Left lung (tissue), 10 donors: ENCODE data around the gene PRRX2. TPM values are rescaled to one million over a fixed set of nuclear protein-coding genes. Genes with fewer than 3 reads are reported as not detected.

Experiments
- ATAC-seq: fragments of 200-7000 bp; cut with Tn5 transposase; one replicate; pipeline ENCODE4 v1.9.1; 2020; ENCODE audit warnings: moderate library complexity
- DNase-seq, 4 donors: peaks; one replicate each; pipeline ENCODE4 v3.0.0-alpha.2; 2013 to 2020
- H3K27ac ChIP-seq, 2 donors: fragments of 200-600 bp; sonication (generic) in 1 of 2; one replicate each; pipeline versions ENCODE4 v1.5.0 to v1.8.0; 2020 to 2021
- H3K27me3 ChIP-seq, 2 donors: fragments of 200-600 bp; sonication (generic) in 1 of 2; one replicate each; pipeline versions ENCODE4 v1.5.0 to v1.8.0; 2020 to 2021
- H3K36me3 ChIP-seq, 2 donors: fragments of 200-600 bp; sonication (generic) in 1 of 2; one replicate each; pipeline versions ENCODE4 v1.5.0 to v1.8.0; 2020 to 2021
- H3K4me1 ChIP-seq, 2 donors: fragments of 200-600 bp; one replicate each; pipeline ENCODE4 v1.8.0; 2021
- H3K4me3 ChIP-seq, 2 donors: fragments of 200-600 bp; sonication (generic) in 1 of 2; one replicate each; pipeline versions ENCODE4 v1.5.0 to v1.8.0; 2020 to 2021; ENCODE audit warnings: mild to moderate bottlenecking in 1 of 2
- H3K9me3 ChIP-seq, 2 donors: fragments of 200-600 bp; sonication (generic) in 1 of 2; one replicate each; pipeline versions ENCODE4 v1.5.0 to v1.8.0; 2020 to 2021
- CTCF ChIP-seq, 2 donors: fragments of 200-600 bp; sonication (generic) in 1 of 2; IDR thresholded peaks; one replicate each; pipeline versions ENCODE4 v1.5.0 to v1.8.0; 2021; ENCODE audit warnings: antibody characterized with exemption in 2 of 2
- intact Hi-C, 2 donors: fragments of 100-400 bp; cut with DNase I; formaldehyde crosslinking; loops; one replicate each; pipeline versions ENCODE4 v1.11.2 to v1.14.2; 2022
- polyA plus RNA-seq, 6 donors: library from polyadenylated mRNA; unstranded; fragments of 120-200 nt; gene quantifications; one replicate each; pipeline ENCODE4 v1.2.1, GENCODE V29; 2013; ENCODE audit not compliant: insufficient read length in 6 of 6
- total RNA-seq, 2 donors: library from RNA; stranded (reverse); fragmentation: NEBNext Ultra II Directional; extraction: Animal tissue kit (Norgen Biotek cat#: 25700); gene quantifications; one replicate each; pipeline ENCODE4 v1.2.1, GENCODE V29; 2021
- donor health status: DM: no; HTN: yes; CAD: no.
- donor health status: DM: no; HTN: no; CAD: no.

The PRRX2 gene
- total and polyA plus RNA-seq, 8 donors, result 0.56 to 5.6 (median 1.0) TPM

DNA sequence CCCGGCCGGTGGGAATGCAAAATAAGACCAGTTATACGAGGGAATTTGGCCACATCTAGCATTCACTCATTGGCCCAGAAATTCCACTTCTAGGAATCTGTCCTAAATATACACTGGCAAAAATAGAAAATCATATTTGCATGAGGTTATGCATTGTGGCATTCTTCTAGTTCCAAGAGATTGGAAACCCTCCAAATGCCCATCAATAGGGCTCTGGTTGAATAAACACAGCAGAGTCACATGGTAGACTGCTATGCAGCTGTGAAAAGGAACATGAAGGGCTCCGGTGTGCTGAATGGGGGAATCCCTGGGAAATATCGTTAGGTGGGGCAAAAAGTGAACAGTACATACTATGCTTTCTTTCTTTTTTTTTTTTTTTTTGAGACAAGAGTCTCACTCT lies 50.6 kb downstream of the PRRX2 start:
- peak in 1 of 4 donors; percentile 18 for DNase-seq
- Histone ChIP-seq H3K27me3 (peaks cover 0 to 49% of the 10 kb centered on the region in 2 donors), H3K27ac (no peak overlapping the region), H3K4me3 (no peak overlapping the region), H3K9me3 (no peaks in the 10 kb centered on the region), H3K36me3 (no peaks in the 10 kb centered on the region), H3K4me1 (peaks cover 9 to 10% of the 10 kb centered on the region in 2 donors)
- ATAC-seq, result no peak
- no peak for TF ChIP-seq CTCF (IDR thresholded peaks at IDR 0.05)
- intact Hi-C loops, result no loop called here

- no peak overlapping the region for H3K4me3 ChIP-seq
- no peaks in the 10 kb centered on the region for H3K36me3 ChIP-seq
- no peak overlapping the region for H3K27ac ChIP-seq
- no peak for TF ChIP-seq CTCF (IDR thresholded peaks at IDR 0.05)
- H3K27me3 ChIP-seq, result peaks cover 0 to 43% of the 10 kb centered on the region in 2 donors
- DNase-seq (no peak), ATAC-seq (no peak)
- intact Hi-C loops, result no loop called here
- peaks cover 0 to 1% of the 10 kb centered on the region in 2 donors for H3K4me1 ChIP-seq
- no peaks in the 10 kb centered on the region for H3K9me3 ChIP-seq
Measured at GRCh38 chr9:129717991-129718390, 52.5 kb downstream of the PRRX2 start.

GRCh38 chr9:129718647-129719046 lies 53.2 kb downstream of the PRRX2 start:
- Histone ChIP-seq H3K27me3 (peaks cover 0 to 37% of the 10 kb centered on the region in 2 donors), H3K27ac (no peak overlapping the region), H3K36me3 (no peaks in the 10 kb centered on the region), H3K4me1 (no peaks in the 10 kb centered on the region), H3K4me3 (no peak overlapping the region), H3K9me3 (no peaks in the 10 kb centered on the region)
- no peak for TF ChIP-seq CTCF (IDR thresholded peaks at IDR 0.05)
- ATAC-seq (no peak), DNase-seq (no peak)
- intact Hi-C loops, result no loop called here

GRCh38 chr9:129719135-129719534 lies 53.7 kb downstream of the PRRX2 start:
- H3K36me3 ChIP-seq, result no peaks in the 10 kb centered on the region
- no peak overlapping the region for H3K27ac ChIP-seq
- no peaks in the 10 kb centered on the region for H3K4me1 ChIP-seq
- ATAC-seq (no peak), DNase-seq (no peak)
- intact Hi-C loops, result no loop called here
- H3K27me3 ChIP-seq, result peaks cover 0 to 33% of the 10 kb centered on the region in 2 donors
- no peak for TF ChIP-seq CTCF (IDR thresholded peaks at IDR 0.05)
- no peak overlapping the region for H3K4me3 ChIP-seq
- H3K9me3 ChIP-seq, result no peaks in the 10 kb centered on the region

DNA sequence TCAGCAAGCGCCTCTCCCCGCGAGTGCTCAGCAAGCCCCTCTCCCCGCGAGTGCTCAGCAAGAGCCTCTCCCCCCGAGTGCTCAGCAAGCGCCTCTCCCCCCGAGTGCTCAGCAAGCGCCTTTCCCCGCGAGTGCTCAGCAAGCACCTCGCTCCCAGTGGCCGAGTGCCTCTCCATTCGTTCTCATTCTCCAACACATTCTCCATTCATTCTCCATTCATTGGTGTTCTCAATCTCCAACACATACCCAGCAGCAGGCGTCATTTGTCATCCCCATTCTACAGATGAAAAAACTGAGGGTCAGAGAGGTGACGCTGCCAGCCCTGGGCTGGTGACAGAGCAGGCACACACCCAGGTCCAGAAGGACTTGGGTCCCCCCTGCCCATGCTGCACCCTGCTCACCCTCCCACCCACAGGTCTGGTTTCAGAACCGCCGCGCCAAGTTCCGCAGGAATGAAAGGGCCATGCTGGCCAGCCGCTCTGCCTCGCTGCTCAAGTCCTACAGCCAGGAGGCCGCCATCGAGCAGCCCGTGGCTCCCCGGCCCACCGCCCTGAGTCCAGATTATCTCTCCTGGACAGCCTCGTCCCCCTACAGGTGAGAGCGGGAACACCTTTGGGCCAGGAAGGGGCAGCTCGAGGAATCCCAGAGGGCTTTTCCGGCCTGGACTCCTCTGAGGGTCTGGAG lies 54.9 kb downstream of the PRRX2 start:
- Histone ChIP-seq H3K4me1 (no peaks in the 10 kb centered on the region), H3K27me3 (peaks cover 0 to 26% of the 10 kb centered on the region in 2 donors), H3K9me3 (no peaks in the 10 kb centered on the region), H3K27ac (no peak overlapping the region), H3K4me3 (no peak overlapping the region), H3K36me3 (no peaks in the 10 kb centered on the region)
- intact Hi-C loops, result no loop called here
- DNase-seq, result no peak
- no peak for TF ChIP-seq CTCF (IDR thresholded peaks at IDR 0.05)
- ATAC-seq, result no peak
